Activated CD4-positive, alpha-beta T cell treated with anti-CD3 and anti-CD28 coated beads, Interleukin-2, amount 50 U/mL, for 48 hours (primary cell): Measurements from ENCODE around the gene PIGX.

ENCODE experiments used
- DNase-seq, 2 experiments: peaks; one replicate each; pipeline ENCODE4 v3.0.0-alpha.2; 2020

PIGX gene

GRCh38 chr3:196757876-196758739 lies 45.9 kb downstream of the PIGX start:
- no peak for DNase-seq

- no peak for DNase-seq
Observed at GRCh38 chr3:196763179-196763578, 51.0 kb downstream of the PIGX start.

DNA sequence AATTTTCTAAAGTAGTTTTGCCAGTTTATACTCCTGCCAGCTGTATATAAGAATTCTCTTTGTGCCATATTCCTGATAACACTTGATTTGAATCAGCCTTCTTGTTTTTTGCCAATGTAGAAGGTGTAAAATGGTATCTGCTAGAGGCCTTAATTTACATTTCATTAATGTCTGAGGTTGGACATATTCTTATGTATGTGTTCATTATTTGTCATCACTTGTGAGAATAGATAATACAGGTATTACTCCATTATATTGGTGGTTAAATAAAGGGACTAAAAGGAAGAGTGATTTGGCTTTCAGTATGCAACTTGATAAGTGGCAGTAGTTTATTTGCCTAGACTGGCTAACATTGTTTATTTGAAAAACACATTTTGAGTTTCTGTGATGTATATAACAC lies 53.3 kb downstream of the PIGX start:
- no peak for DNase-seq

- no peak for DNase-seq
Observed at GRCh38 chr3:196771067-196771466, 58.9 kb downstream of the PIGX start.

DNA sequence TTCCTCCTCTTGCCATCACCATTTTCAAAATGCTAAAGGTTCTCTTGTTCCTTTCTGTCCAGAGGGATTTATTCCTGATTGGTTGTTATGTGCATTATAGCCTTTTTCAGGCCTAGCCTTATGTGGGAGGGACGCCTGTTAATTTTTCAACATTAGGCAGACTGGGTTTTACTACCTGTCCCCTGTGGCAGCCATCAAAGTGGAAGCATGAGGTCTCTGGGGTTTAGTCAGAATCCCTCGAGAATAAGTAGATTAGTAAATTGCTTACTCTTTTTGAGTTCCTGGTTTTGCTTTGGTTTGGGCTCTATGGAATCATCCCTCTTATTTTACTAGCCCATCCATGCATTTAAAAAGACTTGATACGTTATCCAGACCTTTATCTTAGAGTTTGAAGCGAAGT lies 59.9 kb downstream of the PIGX start:
- DNase-seq = no peak

DNA sequence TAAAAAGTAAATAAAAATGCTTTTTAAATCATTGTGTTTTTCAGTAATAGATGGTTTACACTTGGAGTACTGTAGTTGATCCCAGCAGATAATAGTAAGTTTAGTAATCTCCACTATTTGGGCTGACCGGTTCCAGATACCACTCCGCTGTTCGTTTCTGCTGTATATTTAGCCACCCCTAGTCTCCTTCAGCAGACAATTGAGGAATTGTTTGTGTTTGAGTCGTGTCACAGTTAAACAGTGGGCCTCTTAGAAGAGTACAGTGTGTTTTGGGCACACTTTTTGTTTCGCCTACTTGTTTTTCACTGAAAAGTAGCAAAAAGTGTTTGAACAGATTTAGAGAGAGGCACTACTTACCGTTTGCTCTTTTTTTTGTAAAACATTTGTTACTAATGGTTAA lies 60.7 kb downstream of the PIGX start:
- DNase-seq = no peak

DNA sequence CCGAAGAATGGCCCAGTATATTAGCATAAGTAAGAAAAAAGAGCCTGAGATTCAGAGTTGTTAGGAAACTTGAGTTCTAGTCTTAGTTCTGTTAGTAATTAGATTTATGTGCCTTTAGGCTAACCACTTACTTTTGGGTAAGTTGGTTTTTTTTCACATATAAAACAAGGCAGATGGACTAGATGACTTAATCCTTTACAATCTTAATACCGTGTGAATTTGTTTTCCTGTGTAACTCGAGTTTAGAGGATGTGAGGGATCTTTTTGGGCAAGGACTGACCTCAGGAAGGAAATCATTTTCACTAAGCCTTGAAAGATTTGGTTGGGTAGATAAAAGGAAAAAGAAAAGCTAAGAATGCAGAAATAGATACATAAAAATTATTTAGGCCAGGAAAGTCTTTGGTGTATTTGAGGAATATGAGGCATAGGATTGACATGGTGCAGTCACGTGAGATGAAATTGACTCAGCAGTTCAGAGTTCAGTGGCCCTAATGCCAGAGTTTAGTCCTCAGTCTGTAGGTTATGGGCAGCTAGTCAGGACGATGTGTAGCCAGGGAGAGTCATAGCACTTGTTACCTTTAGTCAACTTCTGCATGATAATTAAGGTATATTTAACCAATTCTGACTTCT lies 62.1 kb downstream of the PIGX start:
- no peak for DNase-seq

- DNase-seq = no peak
Observed at GRCh38 chr3:196774848-196775422, 62.8 kb downstream of the PIGX start.

DNA sequence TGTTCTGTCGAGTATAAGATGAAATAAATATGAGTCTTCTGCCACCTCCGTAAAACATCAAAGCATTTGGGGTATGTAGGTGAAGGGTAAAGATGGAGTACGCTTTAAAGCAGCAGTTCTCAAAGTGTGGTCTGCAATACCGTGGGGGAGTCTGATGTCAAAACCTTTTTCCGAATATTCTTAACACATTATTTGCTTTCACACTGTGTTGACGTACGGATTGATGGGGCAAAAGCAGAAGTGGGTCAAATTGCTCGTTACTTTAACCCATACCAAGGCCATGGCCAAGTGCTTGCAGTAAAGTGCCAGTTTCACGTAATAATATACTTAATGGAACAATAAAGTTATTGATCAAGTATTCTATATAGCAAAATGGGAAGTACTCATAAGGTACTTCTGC lies 63.8 kb downstream of the PIGX start:
- no peak for DNase-seq

GRCh38 chr3:196777836-196778235 lies 65.7 kb downstream of the PIGX start:
- no peak for DNase-seq

DNA sequence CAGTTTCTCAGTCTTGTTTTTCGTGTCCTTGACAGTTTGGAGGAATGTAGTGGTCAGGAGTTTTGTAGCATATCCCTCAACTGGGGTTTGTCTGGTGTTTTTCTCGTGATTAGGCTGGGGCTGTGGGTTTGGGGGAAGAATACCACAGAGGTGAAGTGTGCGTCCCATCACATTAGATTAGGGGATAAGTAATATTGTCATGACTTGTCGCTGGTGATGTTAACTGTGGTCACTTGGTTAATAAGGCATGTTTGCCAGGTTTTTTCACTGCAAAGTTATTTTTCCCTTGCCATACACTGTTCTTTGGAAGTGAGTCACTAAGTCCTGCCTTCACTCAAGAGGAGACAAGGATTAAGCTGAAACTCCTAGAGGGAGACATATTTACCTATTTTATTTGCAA lies 66.6 kb downstream of the PIGX start:
- no peak for DNase-seq

GRCh38 chr3:196782511-196782910 lies 70.3 kb downstream of the PIGX start:
- DNase-seq = no peak
